Heart left ventricle (tissue), 13 donors: ENCODE measurements around the gene CARMIL3.

ENCODE experiments used
- POLR2A ChIP-seq, 2 donors: fragments of 450-650 bp; IDR thresholded peaks; one replicate each; pipeline ENCODE4 v1.6.1; 2017; ENCODE audit warnings: antibody characterized with exemption in 2 of 2, mild to moderate bottlenecking in 2 of 2, moderate library complexity in 2 of 2
- TF ChIP-seq, protein P1 (sequence below), 12 donors: fragments of 200-600 bp; sonication (generic) in 4 of 12; IDR thresholded peaks; one replicate each; pipeline versions ENCODE4 v1.5.0 to v1.8.0; 2018 to 2022; ENCODE audit warnings: antibody characterized with exemption in 12 of 12, mild to moderate bottlenecking in 5 of 12
- donor health status: ischemic (EF 13 %, LVEDD 7.1; RV severe dilation, severe dysfunction).
- donor health status: DM: no; HTN: yes; CAD: no.
- donor health status: DM: no; HTN: no; CAD: no.
- donor health status: ischemic (EF 25% LVEDD 6.9; RV normal size, moderate dysfunction).
- donor health status: ischemic (EF 25% LVEDD 5.7; RV mildly dilated, moderate dysfunction).
- donor health status: ischemic (EF 35%, LVEDD 5.7; RV mildly dilated, moderate dysfunction).
- donor health status: nonischemic (EF 11% LVEDD 7.7; RV severe dilation, severe dysfunction).
- donor health status: DM: yes; HTN: yes; CAD: no.
- donor health status: PGD.
- donor health status: ischemic (EF 29% LVEDD 5.4; RV normal size, mild dysfunction).
- donor health status: nonischemic (EF 23%, LVEDD 6.1; RV moderate dilation, normal function).

DNA sequence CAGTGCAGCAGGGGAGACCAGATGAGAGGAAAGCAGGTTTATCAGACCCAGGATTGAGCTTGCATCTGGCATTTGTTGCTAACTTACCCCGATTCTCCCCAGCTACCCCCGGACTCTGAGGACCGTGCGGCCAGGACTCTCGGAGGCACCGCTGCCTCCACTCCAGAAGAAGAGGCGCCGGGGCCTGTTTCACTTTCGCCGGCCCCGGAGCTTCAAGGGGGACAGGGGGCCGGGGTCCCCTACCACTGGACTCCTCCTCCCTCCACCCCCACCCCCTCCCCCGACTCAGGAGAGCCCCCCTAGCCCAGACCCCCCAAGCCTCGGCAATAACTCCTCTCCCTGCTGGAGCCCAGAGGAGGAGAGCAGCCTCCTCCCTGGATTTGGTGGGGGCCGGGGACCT lies 13.0 kb downstream of the CARMIL3 start:
- TF ChIP-seq, protein P1, sequence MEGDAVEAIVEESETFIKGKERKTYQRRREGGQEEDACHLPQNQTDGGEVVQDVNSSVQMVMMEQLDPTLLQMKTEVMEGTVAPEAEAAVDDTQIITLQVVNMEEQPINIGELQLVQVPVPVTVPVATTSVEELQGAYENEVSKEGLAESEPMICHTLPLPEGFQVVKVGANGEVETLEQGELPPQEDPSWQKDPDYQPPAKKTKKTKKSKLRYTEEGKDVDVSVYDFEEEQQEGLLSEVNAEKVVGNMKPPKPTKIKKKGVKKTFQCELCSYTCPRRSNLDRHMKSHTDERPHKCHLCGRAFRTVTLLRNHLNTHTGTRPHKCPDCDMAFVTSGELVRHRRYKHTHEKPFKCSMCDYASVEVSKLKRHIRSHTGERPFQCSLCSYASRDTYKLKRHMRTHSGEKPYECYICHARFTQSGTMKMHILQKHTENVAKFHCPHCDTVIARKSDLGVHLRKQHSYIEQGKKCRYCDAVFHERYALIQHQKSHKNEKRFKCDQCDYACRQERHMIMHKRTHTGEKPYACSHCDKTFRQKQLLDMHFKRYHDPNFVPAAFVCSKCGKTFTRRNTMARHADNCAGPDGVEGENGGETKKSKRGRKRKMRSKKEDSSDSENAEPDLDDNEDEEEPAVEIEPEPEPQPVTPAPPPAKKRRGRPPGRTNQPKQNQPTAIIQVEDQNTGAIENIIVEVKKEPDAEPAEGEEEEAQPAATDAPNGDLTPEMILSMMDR (IDR thresholded peaks at IDR 0.05), result no peak
- no peak for TF ChIP-seq POLR2A (IDR thresholded peaks at IDR 0.05)
